ENCODE data around the gene CD247.

- TF ChIP-seq POLR2A (IDR thresholded peaks at IDR 0.05) (no peak), POLR2AphosphoS5 (IDR thresholded peaks at IDR 0.05) (no peak)
Observed at GRCh38 chr1:167546935-167547334, 28.6 kb upstream of the CD247 start.

Measured in transverse colon (tissue), 3 donors.